Germinal center (tissue), 1 donor: Measurements from ENCODE around the gene HSD11B2.

Experiments used
- DNase-seq: peaks from one replicate; pipeline ENCODE4 v3.0.0; 2012; ENCODE audit warnings: mixed read lengths, low spot score

The HSD11B2 gene

GRCh38 chr16:67480833-67481560, 50.1 kb downstream of the HSD11B2 start, which contains the start of gene ATP6V0D1:
Gene ATP6V0D1 (minus strand): TSS chr16:67481157. CDS start chr16:67481086, 71 bp downstream.
- DNase-seq = peak; percentile 98

- DNase-seq = no peak
Observed at GRCh38 chr16:67481561-67482232, 50.8 kb downstream of the HSD11B2 start.

- no peak for DNase-seq
Observed at GRCh38 chr16:67482233-67482924, 51.5 kb downstream of the HSD11B2 start.

- no peak for DNase-seq
Observed at GRCh38 chr16:67483150-67483549, 52.2 kb downstream of the HSD11B2 start, which contains the start of gene AGRP. Gene AGRP (minus strand): TSS chr16:67483547. CDS start chr16:67483398, 149 bp downstream.

GRCh38 chr16:67483731-67484525, 53.0 kb downstream of the HSD11B2 start:
- DNase-seq = no peak

GRCh38 chr16:67486805-67487204, 55.9 kb downstream of the HSD11B2 start:
- no peak for DNase-seq
